Panc1 (cell line): Measurements from ENCODE around the gene WNK2. TPM values are rescaled to one million over a fixed set of nuclear protein-coding genes. Genes with fewer than 3 reads are reported as not detected.

Experiments
- ATAC-seq: fragments of 200-7000 bp; cut with Tn5 transposase; 2 replicates; pipeline ENCODE4 v1.9.1; 2020; ENCODE audit warnings: mild to moderate bottlenecking, moderate library complexity
- BruUV-seq: library from RNA; stranded (reverse); fragments of 400-500 nt; replicated peaks from 2 replicates; lab custom pipeline; 2021; lab: Mats Ljungman, UMichigan
- CTCF ChIA-PET: fragments of 300-600 bp; sonication (Branson Sonifier 250); formaldehyde crosslinking; loops from one replicate; lab custom pipeline; 2022; ENCODE audit warnings: antibody characterized with exemption; lab: Charles Lee
- POLR2A ChIA-PET: fragments of 300-600 bp; sonication (Branson Sonifier 250); formaldehyde crosslinking; loops from one replicate; lab custom pipeline; 2022; ENCODE audit warnings: antibody characterized with exemption; lab: Charles Lee
- DNase-seq: peaks from one replicate; pipeline ENCODE4 v3.0.0-alpha.2; 2010; ENCODE audit warnings: low read depth, low spot score
- H3K27ac ChIP-seq: 2 replicates; pipeline ENCODE4 v1.5.1; 2011; ENCODE audit warnings: mild to moderate bottlenecking, low read length, inconsistent platforms
- H3K27me3 ChIP-seq: fragments of 200-500 bp; sonication (Bioruptor generic); 2 replicates; pipeline ENCODE4 v1.6.0; 2014; ENCODE audit warnings: low read length, inconsistent platforms; ENCODE audit not compliant: control insufficient read depth, insufficient read depth
- H3K36me3 ChIP-seq: fragments of 200-500 bp; sonication (Bioruptor generic); 2 replicates; pipeline ENCODE4 v1.5.1; 2014; ENCODE audit warnings: inconsistent platforms, mild to moderate bottlenecking, low read length, moderate library complexity; ENCODE audit not compliant: control insufficient read depth, insufficient read depth
- H3K4me1 ChIP-seq: 2 replicates; pipeline ENCODE4 v1.5.1; 2011; ENCODE audit warnings: inconsistent platforms, mild to moderate bottlenecking, low read length, moderate library complexity; ENCODE audit not compliant: control insufficient read depth, insufficient read depth
- H3K4me3 ChIP-seq, 2 experiments: 2 replicates each; pipeline ENCODE4 v1.5.1; 2011 to 2012; ENCODE audit warnings: low read depth in 2 of 2, low read length in 2 of 2, mild to moderate bottlenecking in 2 of 2, inconsistent platforms in 1 of 2, moderate library complexity in 1 of 2
- H3K9me3 ChIP-seq: fragments of 200-500 bp; sonication (Bioruptor generic); 2 replicates; pipeline ENCODE4 v1.5.1; 2014; ENCODE audit warnings: low read depth, mild to moderate bottlenecking, inconsistent platforms, low read length, moderate library complexity; ENCODE audit not compliant: control insufficient read depth, insufficient read depth
- CTCF ChIP-seq: fragments of 450-650 bp; IDR thresholded peaks from 2 replicates; pipeline ENCODE4 v1.5.1; 2017; ENCODE audit warnings: mild to moderate bottlenecking
- POLR2AphosphoS5 ChIP-seq: IDR thresholded peaks from 2 replicates; pipeline ENCODE4 v1.6.1; 2012; ENCODE audit warnings: mild to moderate bottlenecking, low read depth, low read length, moderate library complexity
- REST ChIP-seq, 2 experiments: IDR thresholded peaks; 2 replicates each; pipeline ENCODE4 v1.6.1; 2011 to 2012; ENCODE audit warnings: low read depth in 2 of 2, control low read depth in 1 of 2, low read length in 1 of 2, mild to moderate bottlenecking in 1 of 2, moderate library complexity in 1 of 2; ENCODE audit not compliant: insufficient read depth in 1 of 2
- SIN3A ChIP-seq: IDR thresholded peaks from 2 replicates; pipeline ENCODE4 v1.6.1; 2012; ENCODE audit warnings: low read depth, mild to moderate bottlenecking, low read length, moderate library complexity, borderline replicate concordance; ENCODE audit not compliant: insufficient read depth
- TCF7L2 ChIP-seq: IDR thresholded peaks from 2 replicates; pipeline ENCODE4 v1.6.1; 2011; ENCODE audit warnings: mild to moderate bottlenecking, low read depth, low read length, inconsistent platforms
- in situ Hi-C: cut with HindIII; loops from 2 replicates; pipeline ENCODE4 v1.10.0; 2016; ENCODE audit warnings: low sequenced_read_pairs, low pct_unique_long_range_greater_than_20kb
- intact Hi-C: fragments of 100-400 bp; cut with micrococcal nuclease; formaldehyde crosslinking; loops from one replicate; pipeline ENCODE4 v1.10.0; 2022; ENCODE audit not compliant: unreplicated experiment
- total RNA-seq: library from RNA; stranded (reverse); gene quantifications from one replicate; pipeline ENCODE4 v1.2.1, GENCODE V29; 2021; ENCODE audit not compliant: unreplicated experiment

Gene WNK2
- total RNA-seq, 1 experiment from 2014 or later: 13.7 TPM

GRCh38 chr9:93246111-93246510, 62.2 kb downstream of the WNK2 start:
- H3K27ac ChIP-seq: no peak overlapping the region
- H3K27me3 ChIP-seq: no peaks in the 10 kb centered on the region
- H3K9me3 ChIP-seq: no peaks in the 10 kb centered on the region
- H3K36me3 ChIP-seq: no peaks in the 10 kb centered on the region
- ATAC-seq: no peak
- no peaks in the 10 kb centered on the region for H3K4me1 ChIP-seq
- TF ChIP-seq TCF7L2 (no peak), CTCF (no peak), SIN3A (no peak), POLR2AphosphoS5 (no peak)
- in situ Hi-C loops: no loop called here
- BruUV-seq: no TSS peak
- intact Hi-C loops: no loop called here
- ChIA-PET CTCF (no interaction called here), POLR2A (no interaction called here)
- H3K4me3 ChIP-seq: no peak overlapping the region
- no peak for DNase-seq

- Histone ChIP-seq H3K36me3 (no peaks in the 10 kb centered on the region), H3K9me3 (no peaks in the 10 kb centered on the region), H3K27ac (no peak overlapping the region), H3K4me1 (no peaks in the 10 kb centered on the region), H3K27me3 (no peaks in the 10 kb centered on the region), H3K4me3 (no peak overlapping the region)
- TF ChIP-seq CTCF: no peak
- no peak for TF ChIP-seq SIN3A
- no peak for TF ChIP-seq POLR2AphosphoS5
- ATAC-seq (no peak), DNase-seq (no peak)
- ChIA-PET POLR2A (no interaction called here), CTCF (no interaction called here)
- in situ Hi-C loops: no loop called here
- intact Hi-C loops: no loop called here
- BruUV-seq: no TSS peak
Measured at GRCh38 chr9:93246526-93246925, 62.6 kb downstream of the WNK2 start.

GRCh38 chr9:93247099-93247865, 63.3 kb downstream of the WNK2 start:
- no peaks in the 10 kb centered on the region for H3K9me3 ChIP-seq
- in situ Hi-C loops (no loop called here), intact Hi-C loops (no loop called here)
- no peaks in the 10 kb centered on the region for H3K27me3 ChIP-seq
- no peaks in the 10 kb centered on the region for H3K36me3 ChIP-seq
- ChIA-PET POLR2A (no interaction called here), CTCF (no interaction called here)
- no TSS peak for BruUV-seq
- no peak for ATAC-seq
- DNase-seq: no peak
- H3K4me1 ChIP-seq: no peaks in the 10 kb centered on the region
- no peak overlapping the region for H3K27ac ChIP-seq
- no peak overlapping the region for H3K4me3 ChIP-seq
- TF ChIP-seq REST (IDR thresholded peaks at IDR 0.05; ENCODE audit: insufficient read depth in 1 of 2, low read depth in 2 of 2, low read length in 1 of 2) (no peak), SIN3A (no peak), POLR2AphosphoS5 (no peak), TCF7L2 (no peak), CTCF (no peak)
